Uterus (tissue), 4 donors: ENCODE results near the gene SORCS3. TPM values are rescaled to one million over a fixed set of nuclear protein-coding genes. Genes with fewer than 3 reads are reported as not detected.

Experiments used
- DNase-seq, 2 donors: peaks; one replicate each; pipeline ENCODE4 v3.0.0-alpha.2; 2019 to 2020
- H3K27ac ChIP-seq, 2 donors: fragments of 200-600 bp; sonication (generic); 1 replicate in 1 of 2; 2 replicates in 1 of 2; pipeline ENCODE4 v1.5.1; 2016 to 2018
- H3K27me3 ChIP-seq, 2 donors: fragments of 200-600 bp; sonication (generic); one replicate each; pipeline ENCODE4 v1.5.1; 2018 to 2019; ENCODE audit warnings: control low read depth in 1 of 2
- H3K36me3 ChIP-seq, 2 donors: fragments of 200-600 bp; sonication (generic); one replicate each; pipeline ENCODE4 v1.5.1; 2019; ENCODE audit warnings: control low read depth in 1 of 2
- H3K4me1 ChIP-seq, 2 donors: fragments of 200-600 bp; sonication (generic); one replicate each; pipeline ENCODE4 v1.5.1; 2018 to 2019; ENCODE audit warnings: control low read depth in 1 of 2
- H3K4me3 ChIP-seq, 2 donors: fragments of 200-600 bp; sonication (generic); 1 replicate in 1 of 2; 2 replicates in 1 of 2; pipeline ENCODE4 v1.5.1; 2018 to 2019; ENCODE audit warnings: mild to moderate bottlenecking in 1 of 2
- H3K9me3 ChIP-seq, 2 donors: fragments of 200-600 bp; sonication (generic); one replicate each; pipeline ENCODE4 v1.5.1; 2019; ENCODE audit warnings: control low read depth in 1 of 2
- CTCF ChIP-seq, 4 experiments: fragments of 200-600 bp in 2 of 4; fragments of 450-650 bp in 2 of 4; sonication (generic) in 2 of 4; IDR thresholded peaks; one replicate each; pipeline ENCODE4 v1.5.1; 2016 to 2019; ENCODE audit warnings: antibody characterized with exemption in 4 of 4, mild to moderate bottlenecking in 2 of 4, moderate library complexity in 1 of 4
- POLR2A ChIP-seq, 2 donors: fragments of 450-650 bp; IDR thresholded peaks; one replicate each; pipeline ENCODE4 v1.6.1; 2016; ENCODE audit warnings: antibody characterized with exemption in 2 of 2, mild to moderate bottlenecking in 1 of 2, moderate library complexity in 1 of 2
- intact Hi-C: fragments of 100-400 bp; cut with DNase I; formaldehyde crosslinking; loops from one replicate; pipeline ENCODE4 v1.15.1; 2023; ENCODE audit warnings: low total_unique reads
- total RNA-seq, 4 donors: library from RNA; depleted of rRNA in 3 of 4; stranded (reverse); fragments of >200 nt in 3 of 4; gene quantifications; one replicate each; pipeline versions ENCODE4 v1.1.0 to v1.2.4, GENCODE V29; 2014 to 2023
- donor health status: DM: yes; HTN: yes; CAD: no.

SORCS3 gene
- total RNA-seq, 4 donors from 2014 or later: 0.77 to 2.4 TPM; not detected in 2

GRCh38 chr10:105148456-105148855 lies 507.4 kb downstream of the SORCS3 start:
- Histone ChIP-seq H3K27me3 (no peaks in the 10 kb centered on the region), H3K4me1 (no peaks in the 10 kb centered on the region), H3K36me3 (no peaks in the 10 kb centered on the region), H3K4me3 (no peak overlapping the region), H3K27ac (no peak overlapping the region), H3K9me3 (no peaks in the 10 kb centered on the region)
- TF ChIP-seq POLR2A (IDR thresholded peaks at IDR 0.05) (no peak), CTCF (IDR thresholded peaks at IDR 0.05) (no peak)
- intact Hi-C loops: no loop called here
- DNase-seq: no peak

- DNase-seq: no peak
- H3K27ac ChIP-seq: no peak overlapping the region
- intact Hi-C loops: no loop called here
- no peaks in the 10 kb centered on the region for H3K4me1 ChIP-seq
- no peaks in the 10 kb centered on the region for H3K36me3 ChIP-seq
- no peaks in the 10 kb centered on the region for H3K9me3 ChIP-seq
- no peaks in the 10 kb centered on the region for H3K27me3 ChIP-seq
- H3K4me3 ChIP-seq: no peak overlapping the region
- TF ChIP-seq POLR2A (IDR thresholded peaks at IDR 0.05): no peak
- no peak for TF ChIP-seq CTCF (IDR thresholded peaks at IDR 0.05)
Measured at GRCh38 chr10:105148921-105149320, 507.8 kb downstream of the SORCS3 start.

GRCh38 chr10:105149371-105149891 lies 508.3 kb downstream of the SORCS3 start:
- no peaks in the 10 kb centered on the region for H3K27me3 ChIP-seq
- no peaks in the 10 kb centered on the region for H3K36me3 ChIP-seq
- TF ChIP-seq CTCF (IDR thresholded peaks at IDR 0.05): no peak
- TF ChIP-seq POLR2A (IDR thresholded peaks at IDR 0.05): no peak
- H3K27ac ChIP-seq: no peak overlapping the region
- H3K4me3 ChIP-seq: no peak overlapping the region
- no peaks in the 10 kb centered on the region for H3K9me3 ChIP-seq
- DNase-seq: no peak
- no peaks in the 10 kb centered on the region for H3K4me1 ChIP-seq
- intact Hi-C loops: no loop called here

- Histone ChIP-seq H3K27ac (no peak overlapping the region), H3K9me3 (no peaks in the 10 kb centered on the region), H3K4me3 (no peak overlapping the region), H3K36me3 (no peaks in the 10 kb centered on the region), H3K27me3 (no peaks in the 10 kb centered on the region), H3K4me1 (no peaks in the 10 kb centered on the region)
- DNase-seq: no peak
- no peak for TF ChIP-seq CTCF (IDR thresholded peaks at IDR 0.05)
- TF ChIP-seq POLR2A (IDR thresholded peaks at IDR 0.05): no peak
- intact Hi-C loops: no loop called here
Measured at GRCh38 chr10:105150259-105150880, 509.3 kb downstream of the SORCS3 start.

GRCh38 chr10:105154736-105155135 lies 513.6 kb downstream of the SORCS3 start:
- intact Hi-C loops: no loop called here
- no peaks in the 10 kb centered on the region for H3K36me3 ChIP-seq
- no peaks in the 10 kb centered on the region for H3K9me3 ChIP-seq
- H3K4me1 ChIP-seq: no peaks in the 10 kb centered on the region
- DNase-seq: no peak
- H3K27me3 ChIP-seq: no peaks in the 10 kb centered on the region
- TF ChIP-seq CTCF (IDR thresholded peaks at IDR 0.05) (no peak), POLR2A (IDR thresholded peaks at IDR 0.05) (no peak)
- no peak overlapping the region for H3K4me3 ChIP-seq
- H3K27ac ChIP-seq: no peak overlapping the region
